Ovary (tissue), 3 donors: ENCODE data around the gene PDS5B.

ENCODE experiments used
- CTCF ChIP-seq, 3 donors: fragments of 450-650 bp in 2 of 3; fragments of 200-600 bp in 1 of 3; IDR thresholded peaks; one replicate each; pipeline versions ENCODE4 v1.5.1 to v1.8.0; 2016 to 2022; ENCODE audit warnings: antibody characterized with exemption in 3 of 3, mild to moderate bottlenecking in 1 of 3
- EP300 ChIP-seq: sonication (generic); formaldehyde crosslinking; IDR thresholded peaks from one replicate; pipeline ENCODE4 v1.6.1; 2017; ENCODE audit warnings: antibody characterized with exemption
- POLR2A ChIP-seq: fragments of 450-650 bp; IDR thresholded peaks from one replicate; pipeline ENCODE4 v1.6.1; 2017; ENCODE audit warnings: antibody characterized with exemption, mild to moderate bottlenecking, moderate library complexity
- donor health status: DM: no; HTN: no; CAD: no.

- TF ChIP-seq CTCF (IDR thresholded peaks at IDR 0.05) (no peak), POLR2A (no peak), EP300 (no peak)
Measured at GRCh38 chr13:32761472-32761871, 175.2 kb downstream of the PDS5B start.
